HEK293T (cell line): Measurements from ENCODE around the gene PDPN.

Experiments used
- CTCF ChIA-PET: fragments of 350-600 bp; formaldehyde crosslinking; extraction: SDS; loops from one replicate; lab custom pipeline; 2021; ENCODE audit warnings: antibody characterized with exemption, inconsistent platforms; lab: Yijun Ruan, JAX
- POLR2A ChIA-PET: fragments of 350-600 bp; formaldehyde crosslinking; extraction: SDS; loops from one replicate; lab custom pipeline; 2020; ENCODE audit warnings: antibody characterized with exemption, inconsistent platforms; lab: Yijun Ruan, JAX
- DNase-seq: peaks from one replicate; pipeline ENCODE4 v3.0.0; 2012; ENCODE audit warnings: mixed read lengths; ENCODE audit errors: extremely low spot score
- ARNT ChIP-seq: fragments of 450-650 bp; IDR thresholded peaks from 2 replicates; pipeline ENCODE4 v1.6.1; 2017; ENCODE audit warnings: mild to moderate bottlenecking
- BHLHE40 ChIP-seq: fragments of 450-650 bp; IDR thresholded peaks from 2 replicates; pipeline ENCODE4 v1.6.1; 2016; ENCODE audit warnings: mild to moderate bottlenecking, moderate library complexity, borderline replicate concordance
- CTBP1 ChIP-seq: fragments of 450-650 bp; IDR thresholded peaks from 2 replicates; pipeline ENCODE4 v1.6.1; 2016; ENCODE audit warnings: borderline replicate concordance
- ELF4 ChIP-seq: fragments of 450-650 bp; IDR thresholded peaks from 2 replicates; pipeline ENCODE4 v1.6.1; 2017; ENCODE audit warnings: antibody characterized with exemption
- FOXA1 ChIP-seq: fragments of 450-650 bp; IDR thresholded peaks from 2 replicates; pipeline ENCODE4 v1.6.1; 2016; ENCODE audit warnings: mild to moderate bottlenecking
- FOXK2 ChIP-seq: fragments of 450-650 bp; IDR thresholded peaks from 2 replicates; pipeline ENCODE4 v1.6.1; 2016; ENCODE audit warnings: mild to moderate bottlenecking
- FOXM1 ChIP-seq: fragments of 450-650 bp; IDR thresholded peaks from 2 replicates; pipeline ENCODE4 v1.6.1; 2017; ENCODE audit warnings: mild to moderate bottlenecking, borderline replicate concordance
- HDGF ChIP-seq: fragments of 450-650 bp; IDR thresholded peaks from 2 replicates; pipeline ENCODE4 v1.6.1; 2017; ENCODE audit warnings: antibody characterized with exemption, borderline replicate concordance
- L3MBTL2 ChIP-seq: fragments of 450-650 bp; conservative IDR thresholded peaks from 2 replicates; pipeline ENCODE4 v1.6.1; 2016; ENCODE audit warnings: mild to moderate bottlenecking
- LEF1 ChIP-seq: fragments of 450-650 bp; IDR thresholded peaks from 2 replicates; pipeline ENCODE4 v1.6.1; 2017; ENCODE audit warnings: mild to moderate bottlenecking, borderline replicate concordance
- NFRKB ChIP-seq: fragments of 450-650 bp; IDR thresholded peaks from 2 replicates; pipeline ENCODE4 v1.6.1; 2016; ENCODE audit warnings: mild to moderate bottlenecking, moderate library complexity
- PKNOX1 ChIP-seq: fragments of 450-650 bp; IDR thresholded peaks from 2 replicates; pipeline ENCODE4 v1.6.1; 2016
- SP1 ChIP-seq: fragments of 450-650 bp; IDR thresholded peaks from 2 replicates; pipeline ENCODE4 v1.6.1; 2017
- SUZ12 ChIP-seq: fragments of 450-650 bp; IDR thresholded peaks from 2 replicates; pipeline ENCODE4 v1.6.1; 2016; ENCODE audit warnings: mild to moderate bottlenecking
- TARDBP ChIP-seq: fragments of 450-650 bp; IDR thresholded peaks from 2 replicates; pipeline ENCODE4 v1.6.1; 2016
- ZNF384 ChIP-seq: fragments of 450-650 bp; IDR thresholded peaks from 2 replicates; pipeline ENCODE4 v1.6.1; 2016

Gene PDPN

GRCh38 chr1:13583595-13583965 is at the start of gene PDPN:
PDPN (plus strand) TSS chr1:13583832; CDS start chr1:13584034, 202 bp downstream.
- TF ChIP-seq LEF1 (no peak), PKNOX1 (no peak), NFRKB (no peak), BHLHE40 (no peak), FOXA1 (no peak), HDGF (no peak), SP1 (no peak), FOXK2 (no peak)
- ChIA-PET POLR2A (interaction anchor here (0.9 to 1.5 kb wide), 3 partner anchors 13 to 21 kb away, joined by 3 to 6 read pairs (median 3); no protein-coding TSS in a partner anchor), CTCF (no interaction called here)
- DNase-seq: peak; percentile 76

- POLR2A ChIA-PET: no interaction called here
- TF ChIP-seq ARNT (no peak), LEF1 (no peak), BHLHE40 (no peak)
- no peak for DNase-seq
- CTCF ChIA-PET: no interaction called here
Measured at GRCh38 chr1:13535227-13535626, 48.4 kb upstream of the PDPN start.

GRCh38 chr1:13536571-13536970 is 47.1 kb upstream of the PDPN start:
- ChIA-PET CTCF (interaction anchor here (0.7 kb wide), 1 partner anchor 83 kb away, joined by 3 read pairs; no protein-coding TSS in a partner anchor), POLR2A (no interaction called here)
- no peak for DNase-seq
- TF ChIP-seq CTBP1: no peak
- no peak for TF ChIP-seq NFRKB
- no peak for TF ChIP-seq L3MBTL2

GRCh38 chr1:13538832-13539231 is 44.8 kb upstream of the PDPN start:
- CTCF ChIA-PET: no interaction called here
- DNase-seq: no peak
- TF ChIP-seq ARNT (no peak), TARDBP (no peak), L3MBTL2 (no peak), SP1 (no peak), NFRKB (no peak), BHLHE40 (no peak), FOXK2 (no peak), SUZ12 (no peak), FOXA1 (no peak), ZNF384 (no peak), ELF4 (no peak), FOXM1 (no peak), LEF1 (no peak), HDGF (no peak), CTBP1 (no peak)
- POLR2A ChIA-PET: no interaction called here

- TF ChIP-seq FOXK2 (no peak), NFRKB (no peak), ELF4 (no peak), FOXA1 (no peak), SP1 (no peak), HDGF (no peak), FOXM1 (no peak), SUZ12 (no peak), L3MBTL2 (no peak), TARDBP (no peak), CTBP1 (no peak), BHLHE40 (no peak), LEF1 (no peak)
Measured at GRCh38 chr1:13539683-13540082, 43.9 kb upstream of the PDPN start.

GRCh38 chr1:13540866-13541265 is 42.8 kb upstream of the PDPN start:
- TF ChIP-seq L3MBTL2: no peak
- TF ChIP-seq FOXK2: no peak
- TF ChIP-seq ARNT: no peak
- TF ChIP-seq CTBP1: no peak
- no peak for TF ChIP-seq FOXA1
- no peak for TF ChIP-seq SP1
- TF ChIP-seq SUZ12: no peak
- no peak for TF ChIP-seq HDGF
- TF ChIP-seq PKNOX1: no peak
- no peak for TF ChIP-seq ELF4
- TF ChIP-seq LEF1: no peak
- no peak for TF ChIP-seq FOXM1
- CTCF ChIA-PET: no interaction called here
- DNase-seq: no peak
- POLR2A ChIA-PET: no interaction called here

More at GRCh38 chr1:13539683-13540082, 43.9 kb upstream of the PDPN start:
- ChIA-PET CTCF (interaction anchor here (0.6 kb wide), 1 partner anchor 14 kb away, joined by 4 read pairs; no protein-coding TSS in a partner anchor), POLR2A (no interaction called here)
- no peak for DNase-seq

- DNase-seq: no peak
- TF ChIP-seq NFRKB: no peak
- no peak for TF ChIP-seq ARNT
- TF ChIP-seq HDGF: no peak
- TF ChIP-seq CTBP1: no peak
- TF ChIP-seq L3MBTL2: no peak
- no peak for TF ChIP-seq FOXK2
- TF ChIP-seq FOXM1: no peak
- TF ChIP-seq PKNOX1: no peak
- no peak for TF ChIP-seq TARDBP
- no peak for TF ChIP-seq ELF4
- TF ChIP-seq ZNF384: no peak
- TF ChIP-seq BHLHE40: no peak
- ChIA-PET CTCF (interaction anchor here (0.6 to 1.0 kb wide), 2 partner anchors 16 to 904 kb away, joined by 3 to 4 read pairs; no protein-coding TSS in a partner anchor), POLR2A (no interaction called here)
Measured at GRCh38 chr1:13541435-13542215, 42.0 kb upstream of the PDPN start.
